MM.1S (cell line): Measurements from ENCODE around the gene SLC29A3.

Experiments used
- DNase-seq: peaks from one replicate; pipeline ENCODE4 v3.0.0-alpha.2; 2015
- H2AFZ ChIP-seq: fragments of 300-600 bp; sonication (generic); 2 replicates; pipeline ENCODE4 v1.6.0; 2016; ENCODE audit warnings: antibody characterized with exemption, low read length
- H3F3A ChIP-seq: fragments of 300-600 bp; sonication (generic); 2 replicates; pipeline ENCODE4 v1.6.1; 2016; ENCODE audit warnings: mild to moderate bottlenecking, antibody characterized with exemption, low read length, moderate library complexity, mixed read lengths; ENCODE audit not compliant: insufficient read depth
- H3K27ac ChIP-seq: fragments of 300-600 bp; sonication (generic); 2 replicates; pipeline ENCODE4 v1.5.1; 2016; ENCODE audit warnings: mild to moderate bottlenecking, low read length
- H3K27me3 ChIP-seq: fragments of 300-600 bp; sonication (generic); replicated peaks from 2 replicates; pipeline ENCODE4 v1.6.0; 2016; ENCODE audit warnings: low read length; ENCODE audit not compliant: insufficient read depth
- H3K36me3 ChIP-seq: fragments of 300-600 bp; sonication (generic); replicated peaks from 2 replicates; pipeline ENCODE4 v1.6.1; 2016; ENCODE audit warnings: mild to moderate bottlenecking, low read length, mixed read lengths; ENCODE audit not compliant: insufficient read depth
- H3K4me1 ChIP-seq: fragments of 300-600 bp; sonication (generic); 2 replicates; pipeline ENCODE4 v1.6.1; 2016; ENCODE audit warnings: low read length, mixed read lengths
- H3K4me2 ChIP-seq: fragments of 300-600 bp; sonication (generic); 2 replicates; pipeline ENCODE4 v1.6.0; 2016; ENCODE audit warnings: low read depth, low read length
- H3K4me3 ChIP-seq: fragments of 300-600 bp; sonication (generic); 2 replicates; pipeline ENCODE4 v1.5.1; 2016; ENCODE audit warnings: low read length, mixed read lengths
- H3K79me2 ChIP-seq: fragments of 300-600 bp; sonication (generic); 2 replicates; pipeline ENCODE4 v1.6.1; 2016; ENCODE audit warnings: mixed run types, low read length, mixed read lengths
- H3K9ac ChIP-seq: fragments of 300-600 bp; sonication (generic); 2 replicates; pipeline ENCODE4 v1.6.1; 2016; ENCODE audit warnings: low read length, mixed read lengths
- H3K9me2 ChIP-seq: fragments of 300-600 bp; sonication (generic); replicated peaks from 2 replicates; pipeline ENCODE4 v1.6.1; 2016; ENCODE audit warnings: mild to moderate bottlenecking, low read length, mixed read lengths; ENCODE audit not compliant: insufficient read depth
- H3K9me3 ChIP-seq: fragments of 300-600 bp; sonication (generic); replicated peaks from 2 replicates; pipeline ENCODE4 v1.6.1; 2016; ENCODE audit warnings: mild to moderate bottlenecking, low read length, mixed read lengths; ENCODE audit not compliant: insufficient read depth
- H4K20me1 ChIP-seq: fragments of 300-600 bp; sonication (generic); 2 replicates; pipeline ENCODE4 v1.6.1; 2016; ENCODE audit warnings: mild to moderate bottlenecking, low read length, moderate library complexity, mixed read lengths; ENCODE audit not compliant: insufficient read depth
- CTCF ChIP-seq: fragments of 300-600 bp; sonication (generic); IDR thresholded peaks from 2 replicates; pipeline ENCODE4 v1.5.1; 2016; ENCODE audit warnings: antibody characterized with exemption, low read length, mixed read lengths
- EZH2 ChIP-seq: fragments of 300-600 bp; sonication (generic); optimal IDR thresholded peaks from 2 replicates; pipeline ENCODE3; 2017; ENCODE audit warnings: low read depth, mild to moderate bottlenecking, antibody characterized with exemption, low read length, mixed read lengths
- EZH2phosphoT487 ChIP-seq: fragments of 300-600 bp; sonication (generic); IDR thresholded peaks from 2 replicates; pipeline ENCODE4 v1.6.1; 2018; ENCODE audit warnings: antibody characterized with exemption, low read length

SLC29A3 gene

GRCh38 chr10:71351628-71352319 is 32.7 kb downstream of the SLC29A3 start:
- no peaks in the 10 kb centered on the region for H3F3A ChIP-seq
- no peaks in the 10 kb centered on the region for H3K36me3 ChIP-seq
- no peaks in the 10 kb centered on the region for H3K4me1 ChIP-seq
- no peak overlapping the region for H2AFZ ChIP-seq
- no peaks in the 10 kb centered on the region for H3K9me2 ChIP-seq
- no peak overlapping the region for H3K4me3 ChIP-seq
- no peaks in the 10 kb centered on the region for H3K27me3 ChIP-seq
- H3K9ac ChIP-seq, result no peak overlapping the region
- no peak overlapping the region for H3K27ac ChIP-seq
- TF ChIP-seq EZH2, result no peak
- no peak overlapping the region for H3K4me2 ChIP-seq
- no peak for DNase-seq
- H3K79me2 ChIP-seq, result no peaks in the 10 kb centered on the region
- no peaks in the 10 kb centered on the region for H3K9me3 ChIP-seq
- no peaks in the 10 kb centered on the region for H4K20me1 ChIP-seq

GRCh38 chr10:71353639-71354038 is 34.6 kb downstream of the SLC29A3 start:
- DNase-seq, result no peak
- Histone ChIP-seq H3K36me3 (no peaks in the 10 kb centered on the region), H3F3A (no peaks in the 10 kb centered on the region)

GRCh38 chr10:71354776-71355175 is 35.7 kb downstream of the SLC29A3 start:
- Histone ChIP-seq H4K20me1 (no peaks in the 10 kb centered on the region), H3K36me3 (no peaks in the 10 kb centered on the region), H3K27me3 (no peaks in the 10 kb centered on the region), H3K9me3 (no peaks in the 10 kb centered on the region), H3K9me2 (no peaks in the 10 kb centered on the region), H3K9ac (no peak overlapping the region), H3K4me2 (no peak overlapping the region), H3K27ac (no peak overlapping the region), H2AFZ (no peak overlapping the region), H3F3A (no peaks in the 10 kb centered on the region), H3K79me2 (no peaks in the 10 kb centered on the region), H3K4me3 (no peak overlapping the region), H3K4me1 (no peaks in the 10 kb centered on the region)
- no peak for DNase-seq
- TF ChIP-seq CTCF (no peak), EZH2 (no peak), EZH2phosphoT487 (no peak)

More at GRCh38 chr10:71353639-71354038, 34.6 kb downstream of the SLC29A3 start:
- TF ChIP-seq EZH2 (no peak), EZH2phosphoT487 (no peak), CTCF (no peak)
- Histone ChIP-seq H3K9me3 (no peaks in the 10 kb centered on the region), H2AFZ (no peak overlapping the region), H4K20me1 (no peaks in the 10 kb centered on the region), H3K9ac (no peak overlapping the region), H3K27me3 (no peaks in the 10 kb centered on the region), H3K4me3 (no peak overlapping the region), H3K27ac (no peak overlapping the region), H3K9me2 (no peaks in the 10 kb centered on the region), H3K4me1 (no peaks in the 10 kb centered on the region), H3K79me2 (no peaks in the 10 kb centered on the region), H3K4me2 (no peak overlapping the region)

- no peak for DNase-seq
- Histone ChIP-seq H3K4me2 (no peak overlapping the region), H3K27me3 (no peaks in the 10 kb centered on the region), H3K9me3 (no peaks in the 10 kb centered on the region), H3K9me2 (no peaks in the 10 kb centered on the region), H3K4me3 (no peak overlapping the region), H2AFZ (no peak overlapping the region), H3K36me3 (no peaks in the 10 kb centered on the region), H3K4me1 (no peaks in the 10 kb centered on the region), H3K79me2 (no peaks in the 10 kb centered on the region), H3K27ac (no peak overlapping the region), H3F3A (no peaks in the 10 kb centered on the region), H3K9ac (no peak overlapping the region), H4K20me1 (no peaks in the 10 kb centered on the region)
- no peak for TF ChIP-seq EZH2phosphoT487
- no peak for TF ChIP-seq EZH2
- TF ChIP-seq CTCF, result no peak
Observed at GRCh38 chr10:71355886-71356285, 36.8 kb downstream of the SLC29A3 start.
